C4-2B (cell line): ENCODE results near the gene PDE1A.

ENCODE experiments used
- H3K27ac ChIP-seq: fragments of 450-650 bp; 2 replicates; pipeline ENCODE4 v1.5.1; 2017
- CTCF ChIP-seq: fragments of 450-650 bp; conservative IDR thresholded peaks from 2 replicates; pipeline ENCODE4 v1.5.1; 2017; ENCODE audit warnings: mild to moderate bottlenecking
- ZFX ChIP-seq: fragments of 450-650 bp; IDR thresholded peaks from 2 replicates; pipeline ENCODE4 v1.6.1; 2017

The PDE1A gene

GRCh38 chr2:182426918-182427240 is at the start of gene PDE1A:
Gene PDE1A, minus strand, starts transcription at chr2:182427036.
- TF ChIP-seq CTCF, result no peak
- TF ChIP-seq ZFX, result no peak

GRCh38 chr2:182473635-182474034 is 46.8 kb upstream of the PDE1A start:
- H3K27ac ChIP-seq, result no peak overlapping the region
- no peak for TF ChIP-seq CTCF
- TF ChIP-seq ZFX, result no peak

More at GRCh38 chr2:182426918-182427240, at the start of gene PDE1A:
- no peak within 1 kb of the TSS for H3K27ac ChIP-seq

- TF ChIP-seq CTCF (no peak), ZFX (no peak)
- H3K27ac ChIP-seq, result no peak overlapping the region
These were observed 36.9 kb upstream of the PDE1A start for GRCh38 chr2:182463760-182464159.

GRCh38 chr2:182456784-182457183 is 29.9 kb upstream of the PDE1A start:
- TF ChIP-seq ZFX (no peak), CTCF (no peak)
- no peak overlapping the region for H3K27ac ChIP-seq

- no peak overlapping the region for H3K27ac ChIP-seq
- TF ChIP-seq CTCF, result no peak
- no peak for TF ChIP-seq ZFX
These were observed 25.7 kb upstream of the PDE1A start for GRCh38 chr2:182452456-182452990.

GRCh38 chr2:182448371-182448770 is 21.5 kb upstream of the PDE1A start:
- no peak overlapping the region for H3K27ac ChIP-seq

GRCh38 chr2:182447863-182448262 is 21.0 kb upstream of the PDE1A start:
- H3K27ac ChIP-seq, result no peak overlapping the region
- TF ChIP-seq CTCF (no peak), ZFX (no peak)

More at GRCh38 chr2:182448371-182448770, 21.5 kb upstream of the PDE1A start:
- TF ChIP-seq CTCF, result no peak
- TF ChIP-seq ZFX, result no peak
